Panc1 (cell line): ENCODE measurements around the gene CLIP4. TPM values are rescaled to one million over a fixed set of nuclear protein-coding genes. Genes with fewer than 3 reads are reported as not detected.

Source experiments
- ATAC-seq: fragments of 200-7000 bp; cut with Tn5 transposase; 2 replicates; pipeline ENCODE4 v1.9.1; 2020; ENCODE audit warnings: mild to moderate bottlenecking, moderate library complexity
- BruUV-seq: library from RNA; stranded (reverse); fragments of 400-500 nt; replicated peaks from 2 replicates; lab custom pipeline; 2021; lab: Mats Ljungman, UMichigan
- CTCF ChIA-PET: fragments of 300-600 bp; sonication (Branson Sonifier 250); formaldehyde crosslinking; loops from one replicate; lab custom pipeline; 2022; ENCODE audit warnings: antibody characterized with exemption; lab: Charles Lee
- POLR2A ChIA-PET: fragments of 300-600 bp; sonication (Branson Sonifier 250); formaldehyde crosslinking; loops from one replicate; lab custom pipeline; 2022; ENCODE audit warnings: antibody characterized with exemption; lab: Charles Lee
- DNase-seq: peaks from one replicate; pipeline ENCODE4 v3.0.0-alpha.2; 2010; ENCODE audit warnings: low read depth, low spot score
- H3K27ac ChIP-seq: 2 replicates; pipeline ENCODE4 v1.5.1; 2011; ENCODE audit warnings: mild to moderate bottlenecking, low read length, inconsistent platforms
- H3K27me3 ChIP-seq: fragments of 200-500 bp; sonication (Bioruptor generic); 2 replicates; pipeline ENCODE4 v1.6.0; 2014; ENCODE audit warnings: low read length, inconsistent platforms; ENCODE audit not compliant: control insufficient read depth, insufficient read depth
- H3K36me3 ChIP-seq: fragments of 200-500 bp; sonication (Bioruptor generic); 2 replicates; pipeline ENCODE4 v1.5.1; 2014; ENCODE audit warnings: inconsistent platforms, mild to moderate bottlenecking, low read length, moderate library complexity; ENCODE audit not compliant: control insufficient read depth, insufficient read depth
- H3K4me1 ChIP-seq: 2 replicates; pipeline ENCODE4 v1.5.1; 2011; ENCODE audit warnings: inconsistent platforms, mild to moderate bottlenecking, low read length, moderate library complexity; ENCODE audit not compliant: control insufficient read depth, insufficient read depth
- H3K4me3 ChIP-seq, 2 experiments: 2 replicates each; pipeline ENCODE4 v1.5.1; 2011 to 2012; ENCODE audit warnings: low read depth in 2 of 2, low read length in 2 of 2, mild to moderate bottlenecking in 2 of 2, inconsistent platforms in 1 of 2, moderate library complexity in 1 of 2
- H3K9me3 ChIP-seq: fragments of 200-500 bp; sonication (Bioruptor generic); 2 replicates; pipeline ENCODE4 v1.5.1; 2014; ENCODE audit warnings: low read depth, mild to moderate bottlenecking, inconsistent platforms, low read length, moderate library complexity; ENCODE audit not compliant: control insufficient read depth, insufficient read depth
- CTCF ChIP-seq: fragments of 450-650 bp; IDR thresholded peaks from 2 replicates; pipeline ENCODE4 v1.5.1; 2017; ENCODE audit warnings: mild to moderate bottlenecking
- POLR2AphosphoS5 ChIP-seq: IDR thresholded peaks from 2 replicates; pipeline ENCODE4 v1.6.1; 2012; ENCODE audit warnings: mild to moderate bottlenecking, low read depth, low read length, moderate library complexity
- REST ChIP-seq, 2 experiments: IDR thresholded peaks; 2 replicates each; pipeline ENCODE4 v1.6.1; 2011 to 2012; ENCODE audit warnings: low read depth in 2 of 2, control low read depth in 1 of 2, low read length in 1 of 2, mild to moderate bottlenecking in 1 of 2, moderate library complexity in 1 of 2; ENCODE audit not compliant: insufficient read depth in 1 of 2
- SIN3A ChIP-seq: IDR thresholded peaks from 2 replicates; pipeline ENCODE4 v1.6.1; 2012; ENCODE audit warnings: low read depth, mild to moderate bottlenecking, low read length, moderate library complexity, borderline replicate concordance; ENCODE audit not compliant: insufficient read depth
- TCF7L2 ChIP-seq: IDR thresholded peaks from 2 replicates; pipeline ENCODE4 v1.6.1; 2011; ENCODE audit warnings: mild to moderate bottlenecking, low read depth, low read length, inconsistent platforms
- in situ Hi-C: cut with HindIII; loops from 2 replicates; pipeline ENCODE4 v1.10.0; 2016; ENCODE audit warnings: low sequenced_read_pairs, low pct_unique_long_range_greater_than_20kb
- intact Hi-C: fragments of 100-400 bp; cut with micrococcal nuclease; formaldehyde crosslinking; loops from one replicate; pipeline ENCODE4 v1.10.0; 2022; ENCODE audit not compliant: unreplicated experiment
- total RNA-seq: library from RNA; stranded (reverse); gene quantifications from one replicate; pipeline ENCODE4 v1.2.1, GENCODE V29; 2021; ENCODE audit not compliant: unreplicated experiment

The CLIP4 gene
- total RNA-seq, 1 experiment from 2014 or later, result 43.0 TPM

GRCh38 chr2:29164091-29164846 is 49.1 kb downstream of the CLIP4 start:
- Histone ChIP-seq H3K9me3 (no peaks in the 10 kb centered on the region), H3K27ac (no peak overlapping the region), H3K27me3 (no peaks in the 10 kb centered on the region), H3K4me1 (no peaks in the 10 kb centered on the region), H3K36me3 (peaks cover 24% of the 10 kb centered on the region), H3K4me3 (no peak overlapping the region)
- no peak for TF ChIP-seq REST (IDR thresholded peaks at IDR 0.05; ENCODE audit: insufficient read depth in 1 of 2, low read depth in 2 of 2, low read length in 1 of 2)
- no peak for TF ChIP-seq POLR2AphosphoS5
- TF ChIP-seq SIN3A, result no peak
- no peak for TF ChIP-seq TCF7L2
- TF ChIP-seq CTCF, result no peak
- BruUV-seq, result no TSS peak
- intact Hi-C loops (no loop called here), in situ Hi-C loops (no loop called here)
- DNase-seq (no peak), ATAC-seq (no peak)
- CTCF ChIA-PET, result no interaction called here
- POLR2A ChIA-PET, result no interaction called here

GRCh38 chr2:29165362-29166241 is 50.4 kb downstream of the CLIP4 start:
- H3K27ac ChIP-seq, result no peak overlapping the region
- no peak overlapping the region for H3K4me3 ChIP-seq
- no TSS peak for BruUV-seq
- H3K36me3 ChIP-seq, result peaks cover 15% of the 10 kb centered on the region
- TF ChIP-seq POLR2AphosphoS5 (no peak), REST (IDR thresholded peaks at IDR 0.05; ENCODE audit: insufficient read depth in 1 of 2, low read depth in 2 of 2, low read length in 1 of 2) (no peak), CTCF (no peak), SIN3A (no peak), TCF7L2 (no peak)
- intact Hi-C loops (no loop called here), in situ Hi-C loops (no loop called here)
- ChIA-PET POLR2A (no interaction called here), CTCF (no interaction called here)
- no peaks in the 10 kb centered on the region for H3K27me3 ChIP-seq
- ATAC-seq (no peak), DNase-seq (peak; percentile 15)
- H3K4me1 ChIP-seq, result no peaks in the 10 kb centered on the region
- H3K9me3 ChIP-seq, result no peaks in the 10 kb centered on the region
